H1 (cell line): ENCODE measurements around the gene CLDN4. TPM values are rescaled to one million over a fixed set of nuclear protein-coding genes. Genes with fewer than 3 reads are reported as not detected.

Source experiments
- EZH2 ChIP-seq: fragments of 200-600 bp; sonication (generic); IDR thresholded peaks from 2 replicates; pipeline ENCODE4 v1.7.1; 2012; ENCODE audit warnings: low read depth, mild to moderate bottlenecking, moderate library complexity, low read length, inconsistent platforms; ENCODE audit not compliant: severe bottlenecking
- KDM4A ChIP-seq: IDR thresholded peaks from one replicate; pipeline ENCODE4 v1.7.1; 2012; ENCODE audit warnings: low read depth, mild to moderate bottlenecking, moderate library complexity, low read length, inconsistent platforms; ENCODE audit not compliant: severe bottlenecking
- SRF ChIP-seq: IDR thresholded peaks from 2 replicates; pipeline ENCODE4 v1.6.1; 2011; ENCODE audit warnings: mild to moderate bottlenecking, low read depth, low read length, moderate library complexity
- polyA plus RNA-seq, 7 experiments: library from polyadenylated mRNA; depleted of rRNA in 3 of 7; stranded (reverse) in 5 of 7; unstranded in 2 of 7; fragments of >200 nt in 5 of 7; fragments of 200-250 nt in 2 of 7; gene quantifications; 1 replicate in 5 of 7; 2 replicates in 1 of 7; 4 replicates in 1 of 7; pipeline versions ENCODE4 v1.2.1 to v1.2.3, GENCODE V29; 2011 to 2013; ENCODE audit warnings: missing spikeins in 2 of 7, mixed read lengths in 2 of 7
- total RNA-seq: library from RNA; stranded (reverse); fragmentation: NEBNext Ultra II Directional; extraction: Animal tissue kit (Norgen Biotek cat#: 25700); gene quantifications from 2 replicates; pipeline ENCODE4 v1.2.1, GENCODE V29; 2021
- TF ChIP-seq, protein P1 (sequence below): IDR thresholded peaks from 2 replicates; pipeline ENCODE4 v1.6.1; 2012; ENCODE audit warnings: inconsistent platforms

CLDN4 gene
- total and polyA plus RNA-seq, 2 of the 8 experiments (the other 6 are each of a cell fraction or from before 2014, with no cell fraction given), result 28.0 to 69.3 TPM

DNA sequence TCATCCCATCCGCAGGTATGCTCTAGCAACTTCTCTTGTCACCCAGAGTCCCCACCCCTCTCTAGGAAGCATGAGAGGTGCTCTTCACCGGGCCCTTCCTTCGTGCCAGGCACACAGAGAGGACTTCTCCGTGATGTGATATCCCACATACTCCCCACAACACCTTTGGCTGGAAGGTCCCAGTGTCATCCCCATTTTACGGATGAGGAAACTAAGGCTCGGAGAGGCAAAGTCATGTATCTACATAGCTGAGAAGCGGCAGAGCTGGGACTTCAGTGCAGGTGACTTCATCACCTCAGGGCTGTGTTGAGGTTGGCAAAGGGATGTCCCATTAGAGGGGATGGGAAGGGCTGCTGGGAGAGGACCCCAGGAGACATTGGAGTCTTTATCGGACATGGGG, 45.6 kb downstream of the CLDN4 start (continued):
- TF ChIP-seq SRF, result no peak
- TF ChIP-seq, protein P1, sequence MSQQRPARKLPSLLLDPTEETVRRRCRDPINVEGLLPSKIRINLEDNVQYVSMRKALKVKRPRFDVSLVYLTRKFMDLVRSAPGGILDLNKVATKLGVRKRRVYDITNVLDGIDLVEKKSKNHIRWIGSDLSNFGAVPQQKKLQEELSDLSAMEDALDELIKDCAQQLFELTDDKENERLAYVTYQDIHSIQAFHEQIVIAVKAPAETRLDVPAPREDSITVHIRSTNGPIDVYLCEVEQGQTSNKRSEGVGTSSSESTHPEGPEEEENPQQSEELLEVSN, result no peak
- TF ChIP-seq EZH2, result no peak
- no peak for TF ChIP-seq KDM4A
